Measurements from ENCODE around the gene ABCC1. TPM values are rescaled to one million over a fixed set of nuclear protein-coding genes. Genes with fewer than 3 reads are reported as not detected.
"Not testable (repeated sequence)": the region's sequence is repeated elsewhere in the genome, so short reads cannot be mapped to it uniquely, and the experiment has no call there.

Gene ABCC1
- total and polyA plus RNA-seq, 2 donors (not counting 1 experiment from before 2014, with no cell fraction given), result 54.1 to 178 TPM

GRCh38 chr16:16161319-16161718 lies 211.9 kb downstream of the ABCC1 start:
- Histone ChIP-seq H3K27ac (ENCODE audit: insufficient read depth, low read length) (no peak overlapping the region), H3K79me2 (ENCODE audit: control insufficient read depth, insufficient read depth, low read length) (no peaks in the 10 kb centered on the region), H2AFZ (ENCODE audit: low read length) (no peak overlapping the region), H3K9me3 (ENCODE audit: control insufficient read depth, insufficient read depth, low read depth, low read length) (no peaks in the 10 kb centered on the region), H3K27me3 (ENCODE audit: control insufficient read depth, insufficient read depth, low read length) (no peaks in the 10 kb centered on the region), H3K9ac (ENCODE audit: insufficient read depth, low read length) (no peak overlapping the region), H3K4me3 (replicated peaks in 1 of 4; ENCODE audit: control extremely low read depth in 1 of 4, insufficient read depth in 1 of 4, low read depth in 3 of 4, low read length in 4 of 4) (no peak overlapping the region), H3K36me3 (ENCODE audit: control insufficient read depth, insufficient read depth, low read length) (no peaks in the 10 kb centered on the region), H4K20me1 (ENCODE audit: control insufficient read depth, extremely low read depth, insufficient read depth, low read length) (no peaks in the 10 kb centered on the region), H3K4me1 (ENCODE audit: control insufficient read depth, extremely low read depth, insufficient read depth, low read length) (no peaks in the 10 kb centered on the region), H3K4me2 (ENCODE audit: extremely low read depth, insufficient read depth, low read length) (no peak overlapping the region)
- no peak for DNase-seq (ENCODE audit: low read depth in 2 of 2)
- no peak for TF ChIP-seq EZH2 (IDR thresholded peaks at IDR 0.05; ENCODE audit: low read length, missing control alignments)
- TF ChIP-seq, protein P1, sequence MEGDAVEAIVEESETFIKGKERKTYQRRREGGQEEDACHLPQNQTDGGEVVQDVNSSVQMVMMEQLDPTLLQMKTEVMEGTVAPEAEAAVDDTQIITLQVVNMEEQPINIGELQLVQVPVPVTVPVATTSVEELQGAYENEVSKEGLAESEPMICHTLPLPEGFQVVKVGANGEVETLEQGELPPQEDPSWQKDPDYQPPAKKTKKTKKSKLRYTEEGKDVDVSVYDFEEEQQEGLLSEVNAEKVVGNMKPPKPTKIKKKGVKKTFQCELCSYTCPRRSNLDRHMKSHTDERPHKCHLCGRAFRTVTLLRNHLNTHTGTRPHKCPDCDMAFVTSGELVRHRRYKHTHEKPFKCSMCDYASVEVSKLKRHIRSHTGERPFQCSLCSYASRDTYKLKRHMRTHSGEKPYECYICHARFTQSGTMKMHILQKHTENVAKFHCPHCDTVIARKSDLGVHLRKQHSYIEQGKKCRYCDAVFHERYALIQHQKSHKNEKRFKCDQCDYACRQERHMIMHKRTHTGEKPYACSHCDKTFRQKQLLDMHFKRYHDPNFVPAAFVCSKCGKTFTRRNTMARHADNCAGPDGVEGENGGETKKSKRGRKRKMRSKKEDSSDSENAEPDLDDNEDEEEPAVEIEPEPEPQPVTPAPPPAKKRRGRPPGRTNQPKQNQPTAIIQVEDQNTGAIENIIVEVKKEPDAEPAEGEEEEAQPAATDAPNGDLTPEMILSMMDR (conservative IDR thresholded peaks at IDR 0.05 in 1 of 2, IDR thresholded peaks at IDR 0.05 in 1 of 2; ENCODE audit: low read depth in 1 of 2, low read length in 2 of 2), result no peak

- H3K4me1 ChIP-seq (ENCODE audit: control insufficient read depth, extremely low read depth, insufficient read depth, low read length); H3K36me3 ChIP-seq (ENCODE audit: control insufficient read depth, insufficient read depth, low read length); H3K27ac ChIP-seq (ENCODE audit: insufficient read depth, low read length); H3K27me3 ChIP-seq (ENCODE audit: control insufficient read depth, insufficient read depth, low read length); H2AFZ ChIP-seq (ENCODE audit: low read length); H3K4me3 ChIP-seq (replicated peaks in 1 of 4; ENCODE audit: control extremely low read depth in 1 of 4, insufficient read depth in 1 of 4, low read depth in 3 of 4, low read length in 4 of 4); DNase-seq (ENCODE audit: low read depth in 2 of 2); H3K9ac ChIP-seq (ENCODE audit: insufficient read depth, low read length); H3K79me2 ChIP-seq (ENCODE audit: control insufficient read depth, insufficient read depth, low read length); H3K4me2 ChIP-seq (ENCODE audit: extremely low read depth, insufficient read depth, low read length); H3K9me3 ChIP-seq (ENCODE audit: control insufficient read depth, insufficient read depth, low read depth, low read length); H4K20me1 ChIP-seq (ENCODE audit: control insufficient read depth, extremely low read depth, insufficient read depth, low read length): not testable (repeated sequence)
Measured at GRCh38 chr16:16161840-16162239, 212.4 kb downstream of the ABCC1 start.

DNA sequence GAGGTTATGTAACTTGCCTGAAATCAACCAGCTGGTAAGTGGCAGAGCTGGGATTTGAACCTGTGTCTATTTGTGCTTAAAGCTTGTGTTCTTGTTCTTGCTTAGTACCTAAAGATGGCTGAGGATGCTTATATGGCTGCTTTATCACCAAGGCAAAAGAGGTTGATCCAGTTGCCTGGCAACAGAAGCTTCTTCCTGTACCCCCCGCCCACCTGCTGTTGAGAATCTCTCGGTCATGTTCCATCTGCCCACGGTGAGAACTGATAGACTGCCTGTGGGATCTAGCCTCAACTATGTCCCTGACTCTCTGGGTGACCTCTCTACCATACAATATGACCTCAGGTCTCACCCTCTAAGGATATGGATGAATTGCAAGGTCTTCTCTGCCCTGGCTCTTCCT lies 213.2 kb downstream of the ABCC1 start:
- Histone ChIP-seq H3K9ac (ENCODE audit: insufficient read depth, low read length) (no peak overlapping the region), H3K27ac (ENCODE audit: insufficient read depth, low read length) (no peak overlapping the region), H3K9me3 (ENCODE audit: control insufficient read depth, insufficient read depth, low read depth, low read length) (no peaks in the 10 kb centered on the region), H3K4me2 (ENCODE audit: extremely low read depth, insufficient read depth, low read length) (no peak overlapping the region), H4K20me1 (ENCODE audit: control insufficient read depth, extremely low read depth, insufficient read depth, low read length) (no peaks in the 10 kb centered on the region), H3K79me2 (ENCODE audit: control insufficient read depth, insufficient read depth, low read length) (no peaks in the 10 kb centered on the region), H3K4me1 (ENCODE audit: control insufficient read depth, extremely low read depth, insufficient read depth, low read length) (no peaks in the 10 kb centered on the region), H3K36me3 (ENCODE audit: control insufficient read depth, insufficient read depth, low read length) (no peaks in the 10 kb centered on the region), H2AFZ (ENCODE audit: low read length) (no peak overlapping the region), H3K27me3 (ENCODE audit: control insufficient read depth, insufficient read depth, low read length) (no peaks in the 10 kb centered on the region), H3K4me3 (replicated peaks in 1 of 4; ENCODE audit: control extremely low read depth in 1 of 4, insufficient read depth in 1 of 4, low read depth in 3 of 4, low read length in 4 of 4) (no peak overlapping the region)
- DNase-seq (ENCODE audit: low read depth in 2 of 2), result no peak
- TF ChIP-seq, protein P1 (conservative IDR thresholded peaks at IDR 0.05 in 1 of 2, IDR thresholded peaks at IDR 0.05 in 1 of 2; ENCODE audit: low read depth in 1 of 2, low read length in 2 of 2), result no peak
- TF ChIP-seq EZH2 (IDR thresholded peaks at IDR 0.05; ENCODE audit: low read length, missing control alignments), result no peak
